GM19468 (cell line): ENCODE results near the gene PIGN.

ENCODE experiments used
- ATAC-seq: cut with Tn5 transposase; IDR thresholded peaks from one replicate; pipeline ENCODE4 v1.9.1; 2021; ENCODE audit warnings: mild to moderate bottlenecking, moderate library complexity, moderate number of reproducible peaks; ENCODE audit not compliant: unreplicated experiment; ENCODE audit errors: extremely low read depth

Gene PIGN

GRCh38 chr18:62024983-62025382 is 161.9 kb downstream of the PIGN start:
- ATAC-seq = no peak

- ATAC-seq = no peak
These were observed 163.3 kb downstream of the PIGN start for GRCh38 chr18:62023536-62023935.

- ATAC-seq = no peak
These were observed 168.2 kb downstream of the PIGN start for GRCh38 chr18:62018759-62019041.

- ATAC-seq = no peak
These were observed 168.7 kb downstream of the PIGN start for GRCh38 chr18:62018034-62018758.

- no peak for ATAC-seq
These were observed 169.2 kb downstream of the PIGN start for GRCh38 chr18:62017618-62018017.

- no peak for ATAC-seq
These were observed 175.4 kb downstream of the PIGN start for GRCh38 chr18:62011416-62011815.

- ATAC-seq = no peak
These were observed 177.3 kb downstream of the PIGN start for GRCh38 chr18:62009521-62009920.

GRCh38 chr18:62001396-62001795 is 185.5 kb downstream of the PIGN start:
- ATAC-seq = no peak

- ATAC-seq = no peak
These were observed 187.9 kb downstream of the PIGN start for GRCh38 chr18:61998957-61999356.

- ATAC-seq = no peak
These were observed 188.5 kb downstream of the PIGN start for GRCh38 chr18:61998335-61998734.

- no peak for ATAC-seq
These were observed 191.2 kb downstream of the PIGN start for GRCh38 chr18:61995618-61996017.

GRCh38 chr18:61993831-61994230 is 193.0 kb downstream of the PIGN start:
- no peak for ATAC-seq

GRCh38 chr18:61992923-61993322 is 193.9 kb downstream of the PIGN start:
- no peak for ATAC-seq

GRCh38 chr18:61992285-61992684 is 194.6 kb downstream of the PIGN start:
- no peak for ATAC-seq

GRCh38 chr18:61991836-61992235 is 195.0 kb downstream of the PIGN start:
- ATAC-seq = no peak

GRCh38 chr18:61991201-61991600 is 195.7 kb downstream of the PIGN start:
- ATAC-seq = no peak
